ENCODE data around the gene CCDC81. TPM values are rescaled to one million over a fixed set of nuclear protein-coding genes. Genes with fewer than 3 reads are reported as not detected.

Gene CCDC81
- total and polyA plus RNA-seq, 4 experiments from 2014 or later = 0.20 to 1.5 (median 0.90) TPM; not detected in 1

- H3K27ac Mint-ChIP-seq = no peak overlapping the region
- Histone ChIP-seq H3K4me1 (ENCODE audit: insufficient read depth, low read length) (no peaks in the 10 kb centered on the region), H3K4me3 (ENCODE audit: low read length in 2 of 2) (no peak overlapping the region), H3K36me3 (ENCODE audit: insufficient read depth, low read length) (no peaks in the 10 kb centered on the region), H3K9me3 (ENCODE audit: control insufficient read depth in 1 of 2, low read length in 2 of 2) (no peaks in the 10 kb centered on the region), H3K27ac (ENCODE audit: low read depth, low read length) (no peak overlapping the region), H3K27me3 (ENCODE audit: insufficient read depth, low read length) (no peaks in the 10 kb centered on the region)
- H3K4me1 Mint-ChIP-seq = no peaks in the 10 kb centered on the region
- ChIA-PET POLR2A (ENCODE audit: partially characterized antibody) (no interaction called here), CTCF (ENCODE audit: partially characterized antibody) (no interaction called here)
- no peaks in the 10 kb centered on the region for H3K9me3 Mint-ChIP-seq
- no peak overlapping the region for H3K4me3 Mint-ChIP-seq
- H3K27me3 Mint-ChIP-seq = no peaks in the 10 kb centered on the region
- intact Hi-C loops (cut with micrococcal nuclease) = no loop called here
- no peak for DNase-seq
- H3K36me3 Mint-ChIP-seq = no peaks in the 10 kb centered on the region
These were observed 12.1 kb downstream of the CCDC81 start for GRCh38 chr11:86386746-86387145.

- H3K4me3 Mint-ChIP-seq = no peak overlapping the region
- no peak overlapping the region for H3K27ac Mint-ChIP-seq
- intact Hi-C loops (cut with micrococcal nuclease) = no loop called here
- H3K36me3 ChIP-seq (ENCODE audit: insufficient read depth, low read length) = no peaks in the 10 kb centered on the region
- H3K4me1 Mint-ChIP-seq = no peaks in the 10 kb centered on the region
- CTCF ChIA-PET (ENCODE audit: partially characterized antibody) = no interaction called here
- no peaks in the 10 kb centered on the region for H3K9me3 Mint-ChIP-seq
- H3K4me1 ChIP-seq (ENCODE audit: insufficient read depth, low read length) = no peaks in the 10 kb centered on the region
- H3K27ac ChIP-seq (ENCODE audit: low read depth, low read length) = no peak overlapping the region
- H3K4me3 ChIP-seq (ENCODE audit: low read length in 2 of 2) = no peak overlapping the region
- DNase-seq = no peak
- H3K9me3 ChIP-seq (ENCODE audit: control insufficient read depth in 1 of 2, low read length in 2 of 2) = no peaks in the 10 kb centered on the region
- no peaks in the 10 kb centered on the region for H3K27me3 Mint-ChIP-seq
- POLR2A ChIA-PET (ENCODE audit: partially characterized antibody) = no interaction called here
- no peaks in the 10 kb centered on the region for H3K36me3 Mint-ChIP-seq
- H3K27me3 ChIP-seq (ENCODE audit: insufficient read depth, low read length) = no peaks in the 10 kb centered on the region
These were observed 13.5 kb downstream of the CCDC81 start for GRCh38 chr11:86388198-86388597.

GRCh38 chr11:86390487-86390886, 15.8 kb downstream of the CCDC81 start:
- DNase-seq = no peak
- no peaks in the 10 kb centered on the region for H3K4me1 Mint-ChIP-seq
- H3K36me3 Mint-ChIP-seq = no peaks in the 10 kb centered on the region
- H3K27ac Mint-ChIP-seq = no peak overlapping the region
- H3K4me3 Mint-ChIP-seq = no peak overlapping the region
- no peaks in the 10 kb centered on the region for H3K4me1 ChIP-seq (ENCODE audit: insufficient read depth, low read length)
- no peaks in the 10 kb centered on the region for H3K27me3 ChIP-seq (ENCODE audit: insufficient read depth, low read length)
- no peaks in the 10 kb centered on the region for H3K27me3 Mint-ChIP-seq
- no peaks in the 10 kb centered on the region for H3K36me3 ChIP-seq (ENCODE audit: insufficient read depth, low read length)
- no peak overlapping the region for H3K4me3 ChIP-seq (ENCODE audit: low read length in 2 of 2)
- H3K9me3 Mint-ChIP-seq = no peaks in the 10 kb centered on the region
- H3K27ac ChIP-seq (ENCODE audit: low read depth, low read length) = no peak overlapping the region
- ChIA-PET CTCF (ENCODE audit: partially characterized antibody) (no interaction called here), POLR2A (ENCODE audit: partially characterized antibody) (no interaction called here)
- intact Hi-C loops (cut with micrococcal nuclease) = no loop called here
- no peaks in the 10 kb centered on the region for H3K9me3 ChIP-seq (ENCODE audit: control insufficient read depth in 1 of 2, low read length in 2 of 2)

GRCh38 chr11:86395061-86395551, 20.4 kb downstream of the CCDC81 start:
- no peak for DNase-seq
- no peak overlapping the region for H3K4me3 ChIP-seq (ENCODE audit: low read length in 2 of 2)
- Mint-ChIP-seq H3K27me3 (no peaks in the 10 kb centered on the region), H3K4me3 (no peak overlapping the region), H3K9me3 (peaks cover 0 to 3% (median 0%) of the 10 kb centered on the region in 8 donors), H3K27ac (no peak overlapping the region), H3K36me3 (no peaks in the 10 kb centered on the region), H3K4me1 (no peaks in the 10 kb centered on the region)
- H3K36me3 ChIP-seq (ENCODE audit: insufficient read depth, low read length) = no peaks in the 10 kb centered on the region
- H3K27ac ChIP-seq (ENCODE audit: low read depth, low read length) = no peak overlapping the region
- ChIA-PET POLR2A (ENCODE audit: partially characterized antibody) (no interaction called here), CTCF (ENCODE audit: partially characterized antibody) (no interaction called here)
- no peaks in the 10 kb centered on the region for H3K4me1 ChIP-seq (ENCODE audit: insufficient read depth, low read length)
- intact Hi-C loops (cut with micrococcal nuclease) = no loop called here
- H3K9me3 ChIP-seq (ENCODE audit: control insufficient read depth in 1 of 2, low read length in 2 of 2) = no peaks in the 10 kb centered on the region
- no peaks in the 10 kb centered on the region for H3K27me3 ChIP-seq (ENCODE audit: insufficient read depth, low read length)

- ChIA-PET CTCF (ENCODE audit: partially characterized antibody) (no interaction called here), POLR2A (ENCODE audit: partially characterized antibody) (no interaction called here)
- Mint-ChIP-seq H3K4me1 (peaks cover 0 to 1% (median 0%) of the 10 kb centered on the region in 4 donors), H3K27me3 (no peaks in the 10 kb centered on the region), H3K27ac (no peak overlapping the region), H3K9me3 (peaks cover 0 to 3% (median 0%) of the 10 kb centered on the region in 8 donors), H3K36me3 (no peaks in the 10 kb centered on the region), H3K4me3 (no peak overlapping the region)
- H3K27me3 ChIP-seq (ENCODE audit: insufficient read depth, low read length) = no peaks in the 10 kb centered on the region
- no peak overlapping the region for H3K27ac ChIP-seq (ENCODE audit: low read depth, low read length)
- intact Hi-C loops (cut with micrococcal nuclease) = no loop called here
- no peaks in the 10 kb centered on the region for H3K4me1 ChIP-seq (ENCODE audit: insufficient read depth, low read length)
- no peaks in the 10 kb centered on the region for H3K9me3 ChIP-seq (ENCODE audit: control insufficient read depth in 1 of 2, low read length in 2 of 2)
- DNase-seq = no peak
- no peaks in the 10 kb centered on the region for H3K36me3 ChIP-seq (ENCODE audit: insufficient read depth, low read length)
- no peak overlapping the region for H3K4me3 ChIP-seq (ENCODE audit: low read length in 2 of 2)
These were observed 21.7 kb downstream of the CCDC81 start for GRCh38 chr11:86396396-86396795.

GRCh38 chr11:86397351-86397750, 22.7 kb downstream of the CCDC81 start:
- Histone ChIP-seq H3K27me3 (ENCODE audit: insufficient read depth, low read length) (no peaks in the 10 kb centered on the region), H3K4me3 (ENCODE audit: low read length in 2 of 2) (no peak overlapping the region), H3K9me3 (ENCODE audit: control insufficient read depth in 1 of 2, low read length in 2 of 2) (no peaks in the 10 kb centered on the region), H3K4me1 (ENCODE audit: insufficient read depth, low read length) (no peaks in the 10 kb centered on the region), H3K27ac (ENCODE audit: low read depth, low read length) (no peak overlapping the region), H3K36me3 (ENCODE audit: insufficient read depth, low read length) (no peaks in the 10 kb centered on the region)
- intact Hi-C loops (cut with micrococcal nuclease) = no loop called here
- H3K27ac Mint-ChIP-seq = no peak overlapping the region
- H3K4me3 Mint-ChIP-seq = no peak overlapping the region
- DNase-seq = no peak
- POLR2A ChIA-PET (ENCODE audit: partially characterized antibody) = no interaction called here
- CTCF ChIA-PET (ENCODE audit: partially characterized antibody) = no interaction called here
- H3K36me3 Mint-ChIP-seq = no peaks in the 10 kb centered on the region
- peaks cover 0 to 1% (median 0%) of the 10 kb centered on the region in 4 donors for H3K4me1 Mint-ChIP-seq
- no peaks in the 10 kb centered on the region for H3K27me3 Mint-ChIP-seq
- peaks cover 0 to 3% (median 0%) of the 10 kb centered on the region in 8 donors for H3K9me3 Mint-ChIP-seq

GRCh38 chr11:86398106-86398505, 23.4 kb downstream of the CCDC81 start:
- intact Hi-C loops (cut with micrococcal nuclease) = no loop called here
- DNase-seq = no peak
- H3K4me1 ChIP-seq (ENCODE audit: insufficient read depth, low read length) = no peaks in the 10 kb centered on the region
- H3K4me1 Mint-ChIP-seq = peaks cover 0 to 1% (median 0%) of the 10 kb centered on the region in 4 donors
- H3K27ac Mint-ChIP-seq = peak overlapping the region in 1 of 7 donors; percentile 9
- no peaks in the 10 kb centered on the region for H3K27me3 ChIP-seq (ENCODE audit: insufficient read depth, low read length)
- H3K36me3 ChIP-seq (ENCODE audit: insufficient read depth, low read length) = no peaks in the 10 kb centered on the region
- peaks cover 0 to 3% (median 0%) of the 10 kb centered on the region in 8 donors for H3K9me3 Mint-ChIP-seq
- POLR2A ChIA-PET (ENCODE audit: partially characterized antibody) = no interaction called here
- H3K9me3 ChIP-seq (ENCODE audit: control insufficient read depth in 1 of 2, low read length in 2 of 2) = no peaks in the 10 kb centered on the region
- H3K4me3 ChIP-seq (ENCODE audit: low read length in 2 of 2) = no peak overlapping the region
- no peaks in the 10 kb centered on the region for H3K27me3 Mint-ChIP-seq
- no peaks in the 10 kb centered on the region for H3K36me3 Mint-ChIP-seq
- no peak overlapping the region for H3K27ac ChIP-seq (ENCODE audit: low read depth, low read length)
- CTCF ChIA-PET (ENCODE audit: partially characterized antibody) = no interaction called here
- H3K4me3 Mint-ChIP-seq = no peak overlapping the region

GRCh38 chr11:86403458-86403857, 28.8 kb downstream of the CCDC81 start:
- no peak for DNase-seq
- no peak overlapping the region for H3K4me3 Mint-ChIP-seq
- Histone ChIP-seq H3K9me3 (ENCODE audit: control insufficient read depth in 1 of 2, low read length in 2 of 2) (no peaks in the 10 kb centered on the region), H3K27ac (ENCODE audit: low read depth, low read length) (no peak overlapping the region), H3K36me3 (ENCODE audit: insufficient read depth, low read length) (no peaks in the 10 kb centered on the region), H3K4me3 (ENCODE audit: low read length in 2 of 2) (no peak overlapping the region), H3K27me3 (ENCODE audit: insufficient read depth, low read length) (no peaks in the 10 kb centered on the region), H3K4me1 (ENCODE audit: insufficient read depth, low read length) (no peaks in the 10 kb centered on the region)
- no peaks in the 10 kb centered on the region for H3K27me3 Mint-ChIP-seq
- intact Hi-C loops (cut with micrococcal nuclease) = no loop called here
- ChIA-PET POLR2A (ENCODE audit: partially characterized antibody) (no interaction called here), CTCF (ENCODE audit: partially characterized antibody) (no interaction called here)
- peak overlapping the region in 1 of 7 donors; percentile 18 for H3K27ac Mint-ChIP-seq
- no peaks in the 10 kb centered on the region for H3K36me3 Mint-ChIP-seq
- peaks cover 0 to 1% (median 0%) of the 10 kb centered on the region in 4 donors for H3K4me1 Mint-ChIP-seq
- H3K9me3 Mint-ChIP-seq = peaks cover 0 to 3% (median 0%) of the 10 kb centered on the region in 8 donors
